Bronchial epithelial cell (primary cell): ENCODE data around the gene ALOX5. TPM values are rescaled to one million over a fixed set of nuclear protein-coding genes. Genes with fewer than 3 reads are reported as not detected.

Source experiments
- DNase-seq: peaks from one replicate; pipeline ENCODE4 v3.0.0-alpha.2; 2010; ENCODE audit warnings: low read depth
- FAIRE-seq: peaks from 2 replicates; lab custom pipeline; 2011; peaks lifted over from hg19 to GRCh38; lab: Jason Lieb, UNC
- H3K27me3 ChIP-seq: 2 replicates; pipeline ENCODE4 v1.5.1; 2011; ENCODE audit warnings: low read length; ENCODE audit not compliant: control insufficient read depth, insufficient read depth
- H3K36me3 ChIP-seq: 2 replicates; pipeline ENCODE4 v1.5.1; 2011; ENCODE audit warnings: low read length; ENCODE audit not compliant: control insufficient read depth, insufficient read depth
- H3K4me3 ChIP-seq: 2 replicates; pipeline ENCODE4 v1.5.1; 2011; ENCODE audit warnings: mild to moderate bottlenecking, low read depth, low read length, control low read depth
- total RNA-seq: library from RNA; depleted of rRNA; stranded (reverse); fragments of >200 nt; gene quantifications from 2 replicates; pipeline ENCODE4 v1.2.1, GENCODE V29; 2014
- TF ChIP-seq, protein P1 (sequence below): IDR thresholded peaks from 2 replicates; pipeline ENCODE4 v1.5.1; 2011; ENCODE audit warnings: mild to moderate bottlenecking, moderate library complexity, low read length, control low read depth, inconsistent platforms; ENCODE audit not compliant: insufficient read depth, severe bottlenecking

ALOX5 gene
- total RNA-seq, 1 donor from 2014 or later, result 0.26 TPM

DNA sequence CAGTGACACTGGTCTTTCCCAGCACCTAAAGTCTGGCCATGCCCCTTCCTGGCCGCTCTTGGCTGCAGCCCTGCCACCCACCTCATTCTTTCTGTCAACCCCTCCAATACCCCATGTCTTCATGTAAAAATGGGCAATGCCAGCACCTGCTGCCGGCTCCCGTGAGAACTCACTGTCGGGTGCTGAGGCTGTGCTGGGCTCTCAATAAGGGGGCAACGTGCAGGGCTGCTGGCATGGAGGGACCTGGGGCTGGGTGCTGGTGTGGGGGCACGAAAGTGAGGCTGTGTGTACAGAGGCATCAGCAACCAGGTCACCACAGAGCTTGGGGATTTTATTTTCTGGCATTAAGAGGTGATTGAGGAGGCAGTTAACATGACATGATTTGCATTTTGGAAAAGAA is 65.3 kb downstream of the ALOX5 start:
- FAIRE-seq (no peak), DNase-seq (no peak)
- TF ChIP-seq, protein P1, sequence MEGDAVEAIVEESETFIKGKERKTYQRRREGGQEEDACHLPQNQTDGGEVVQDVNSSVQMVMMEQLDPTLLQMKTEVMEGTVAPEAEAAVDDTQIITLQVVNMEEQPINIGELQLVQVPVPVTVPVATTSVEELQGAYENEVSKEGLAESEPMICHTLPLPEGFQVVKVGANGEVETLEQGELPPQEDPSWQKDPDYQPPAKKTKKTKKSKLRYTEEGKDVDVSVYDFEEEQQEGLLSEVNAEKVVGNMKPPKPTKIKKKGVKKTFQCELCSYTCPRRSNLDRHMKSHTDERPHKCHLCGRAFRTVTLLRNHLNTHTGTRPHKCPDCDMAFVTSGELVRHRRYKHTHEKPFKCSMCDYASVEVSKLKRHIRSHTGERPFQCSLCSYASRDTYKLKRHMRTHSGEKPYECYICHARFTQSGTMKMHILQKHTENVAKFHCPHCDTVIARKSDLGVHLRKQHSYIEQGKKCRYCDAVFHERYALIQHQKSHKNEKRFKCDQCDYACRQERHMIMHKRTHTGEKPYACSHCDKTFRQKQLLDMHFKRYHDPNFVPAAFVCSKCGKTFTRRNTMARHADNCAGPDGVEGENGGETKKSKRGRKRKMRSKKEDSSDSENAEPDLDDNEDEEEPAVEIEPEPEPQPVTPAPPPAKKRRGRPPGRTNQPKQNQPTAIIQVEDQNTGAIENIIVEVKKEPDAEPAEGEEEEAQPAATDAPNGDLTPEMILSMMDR, result no peak
- Histone ChIP-seq H3K27me3 (no peaks in the 10 kb centered on the region), H3K4me3 (no peak overlapping the region), H3K36me3 (no peaks in the 10 kb centered on the region)

DNA sequence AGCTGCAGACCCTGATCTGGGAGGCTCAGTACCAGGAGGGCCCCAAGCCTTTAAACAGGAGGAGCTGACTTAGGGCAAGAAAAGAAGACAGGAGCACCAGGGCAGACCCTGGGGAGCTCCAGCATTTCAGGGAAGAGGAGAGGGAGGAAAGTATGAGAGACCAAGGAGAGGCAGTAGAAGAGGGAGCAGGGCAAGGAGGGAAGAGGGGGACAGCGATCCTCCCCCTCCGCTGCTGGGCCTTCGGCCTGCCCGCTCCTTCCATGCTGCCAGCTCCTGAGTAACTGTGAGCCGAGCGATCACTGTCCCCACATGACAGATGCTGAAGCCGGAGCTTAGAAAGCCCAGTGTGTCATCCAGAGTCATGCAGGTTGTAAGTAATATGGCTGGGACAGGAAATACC is 65.9 kb downstream of the ALOX5 start:
- H3K36me3 ChIP-seq, result no peaks in the 10 kb centered on the region
- TF ChIP-seq, protein P1, result no peak
- H3K27me3 ChIP-seq, result no peaks in the 10 kb centered on the region
- DNase-seq (no peak), FAIRE-seq (no peak)
- no peak overlapping the region for H3K4me3 ChIP-seq

DNA sequence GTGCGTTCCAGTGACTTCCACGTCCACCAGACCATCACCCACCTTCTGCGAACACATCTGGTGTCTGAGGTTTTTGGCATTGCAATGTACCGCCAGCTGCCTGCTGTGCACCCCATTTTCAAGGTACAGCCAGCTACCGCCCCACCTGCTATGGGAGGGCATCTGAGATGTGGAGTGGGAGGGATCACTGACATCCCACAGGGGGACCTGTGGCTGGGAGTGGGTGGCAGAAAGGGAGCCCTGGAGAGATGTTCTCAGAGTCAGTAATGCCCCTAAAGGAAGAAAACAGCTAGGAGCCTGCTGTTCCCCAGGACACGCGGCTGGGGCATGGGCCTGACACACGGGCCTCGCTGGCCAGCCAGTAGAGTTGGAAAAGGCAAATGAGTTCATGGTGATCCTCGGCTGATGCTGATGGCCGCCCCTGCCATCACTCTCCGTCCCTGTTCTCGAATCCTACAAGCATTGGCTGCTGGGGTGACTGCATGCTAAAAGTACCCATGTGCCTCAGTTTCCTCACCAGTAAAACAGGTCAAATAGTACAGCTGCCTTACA is 66.6 kb downstream of the ALOX5 start:
- DNase-seq (no peak), FAIRE-seq (no peak)
- Histone ChIP-seq H3K4me3 (no peak overlapping the region), H3K36me3 (no peaks in the 10 kb centered on the region), H3K27me3 (no peaks in the 10 kb centered on the region)
- TF ChIP-seq, protein P1, result no peak

DNA sequence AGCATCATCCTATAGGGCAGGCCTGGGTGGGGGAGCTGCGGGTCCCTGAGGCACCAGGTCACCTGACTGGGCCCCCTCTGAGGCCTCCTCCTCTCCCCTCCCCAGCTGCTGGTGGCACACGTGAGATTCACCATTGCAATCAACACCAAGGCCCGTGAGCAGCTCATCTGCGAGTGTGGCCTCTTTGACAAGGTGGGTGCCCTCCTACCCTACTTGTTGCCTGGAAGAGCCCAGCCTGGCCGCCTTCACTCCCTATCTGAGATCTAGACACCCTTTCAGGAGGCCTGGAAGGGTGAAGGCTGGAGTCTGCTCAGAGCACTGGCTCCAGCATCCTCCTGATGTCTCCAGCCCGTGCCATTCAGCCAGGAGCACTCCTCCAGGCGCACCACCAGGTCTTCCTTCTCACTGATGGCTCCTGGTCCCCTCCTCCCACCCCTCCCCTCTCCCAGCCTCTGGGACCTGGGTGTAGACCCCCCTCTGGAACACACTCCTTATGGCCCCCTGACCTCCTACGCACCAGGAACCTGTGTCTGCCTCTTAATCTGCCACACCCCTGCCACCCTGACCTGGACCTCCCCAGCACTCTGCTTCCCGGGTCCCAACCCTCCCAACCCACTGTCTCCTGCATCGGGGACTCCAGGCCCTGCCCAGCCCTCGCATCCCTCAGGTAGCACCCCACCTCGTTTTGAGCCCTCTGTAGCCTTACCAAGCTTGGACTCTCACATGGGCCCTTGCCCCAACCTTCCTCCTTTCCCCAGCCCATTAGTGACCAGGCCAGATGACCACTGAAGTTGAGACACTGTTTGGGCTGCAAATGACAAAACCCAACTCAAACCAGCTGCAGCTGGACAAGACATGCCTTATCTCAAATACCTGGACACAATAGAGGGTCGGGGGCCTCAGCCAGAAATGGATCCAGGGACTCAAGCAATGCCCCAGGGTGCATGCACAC is 67.5 kb downstream of the ALOX5 start:
- Histone ChIP-seq H3K27me3 (no peaks in the 10 kb centered on the region), H3K4me3 (no peak overlapping the region), H3K36me3 (no peaks in the 10 kb centered on the region)
- TF ChIP-seq, protein P1, result no peak
- DNase-seq, result no peak
- no peak for FAIRE-seq

DNA sequence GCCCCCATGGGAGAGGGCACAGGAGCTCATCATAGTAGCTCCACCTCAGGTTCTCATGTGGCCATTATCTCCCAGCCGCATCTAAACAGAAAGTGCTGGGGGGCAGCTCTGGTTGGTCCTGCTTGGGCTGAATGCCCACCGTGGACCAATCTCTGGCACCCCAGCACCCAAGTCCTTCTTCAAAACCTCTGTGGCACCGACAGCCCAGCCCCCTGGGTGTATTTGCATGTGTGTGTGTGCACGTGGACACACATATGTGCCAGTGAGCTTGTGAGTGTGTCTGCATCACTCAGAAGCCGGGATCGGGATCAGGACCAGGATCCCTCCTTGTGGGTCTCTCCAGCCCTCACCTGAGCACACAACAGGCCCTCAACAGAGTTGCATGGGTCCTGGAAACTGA is 68.2 kb downstream of the ALOX5 start:
- no peak for DNase-seq
- H3K4me3 ChIP-seq, result no peak overlapping the region
- TF ChIP-seq, protein P1, result no peak
- FAIRE-seq, result no peak
- H3K27me3 ChIP-seq, result no peaks in the 10 kb centered on the region
- no peaks in the 10 kb centered on the region for H3K36me3 ChIP-seq
